Prostate gland (tissue), 2 donors: ENCODE measurements around the gene SLC11A1.

ENCODE experiments used
- CTCF ChIP-seq, 4 experiments: fragments of 200-600 bp in 2 of 4; fragments of 450-650 bp in 2 of 4; sonication (generic) in 2 of 4; IDR thresholded peaks; 1 replicate in 3 of 4; 2 replicates in 1 of 4; pipeline ENCODE4 v1.5.1; 2016 to 2019; ENCODE audit warnings: antibody characterized with exemption in 4 of 4, mild to moderate bottlenecking in 2 of 4, moderate library complexity in 2 of 4
- POLR2A ChIP-seq: fragments of 450-650 bp; IDR thresholded peaks from one replicate; pipeline ENCODE4 v1.6.1; 2016; ENCODE audit warnings: antibody characterized with exemption, mild to moderate bottlenecking
- POLR2AphosphoS5 ChIP-seq: sonication (generic); formaldehyde crosslinking; IDR thresholded peaks from one replicate; pipeline ENCODE4 v1.6.1; 2017; ENCODE audit warnings: antibody characterized with exemption

GRCh38 chr2:218369330-218369729 lies 12.7 kb upstream of the SLC11A1 start:
- TF ChIP-seq CTCF (IDR thresholded peaks at IDR 0.05) (no peak), POLR2A (no peak), POLR2AphosphoS5 (peak; percentile 31)
